Ovary (tissue), 3 donors: ENCODE data around the gene GBF1.

ENCODE experiments used
- POLR2A ChIP-seq: fragments of 450-650 bp; IDR thresholded peaks from one replicate; pipeline ENCODE4 v1.6.1; 2017; ENCODE audit warnings: antibody characterized with exemption, mild to moderate bottlenecking, moderate library complexity
- TF ChIP-seq, protein P1 (sequence below), 3 donors: fragments of 450-650 bp in 2 of 3; fragments of 200-600 bp in 1 of 3; IDR thresholded peaks; one replicate each; pipeline versions ENCODE4 v1.5.1 to v1.8.0; 2016 to 2022; ENCODE audit warnings: antibody characterized with exemption in 3 of 3, mild to moderate bottlenecking in 1 of 3
- donor health status: DM: no; HTN: no; CAD: no.

DNA sequence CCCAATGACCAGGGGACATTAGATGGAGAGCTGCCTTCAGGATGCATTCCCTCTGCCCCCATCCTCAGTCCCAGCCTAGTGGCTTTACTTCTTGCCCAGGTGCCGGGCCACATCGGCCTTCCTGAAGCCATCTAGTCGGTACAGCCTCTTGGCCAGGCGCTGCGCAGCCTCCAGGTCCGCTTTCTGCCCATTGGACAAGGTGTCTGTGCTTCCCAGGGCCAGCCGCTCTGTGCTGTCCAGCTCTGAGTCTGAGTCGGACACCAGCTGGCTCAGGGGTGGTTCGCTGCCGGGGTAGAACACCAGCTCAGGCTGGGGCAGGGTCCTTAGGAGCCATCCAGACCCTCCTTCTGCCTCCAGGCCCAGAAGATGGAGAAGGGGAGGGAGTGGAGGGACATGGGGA lies 167.0 kb downstream of the GBF1 start:
- TF ChIP-seq POLR2A: no peak
- TF ChIP-seq, protein P1, sequence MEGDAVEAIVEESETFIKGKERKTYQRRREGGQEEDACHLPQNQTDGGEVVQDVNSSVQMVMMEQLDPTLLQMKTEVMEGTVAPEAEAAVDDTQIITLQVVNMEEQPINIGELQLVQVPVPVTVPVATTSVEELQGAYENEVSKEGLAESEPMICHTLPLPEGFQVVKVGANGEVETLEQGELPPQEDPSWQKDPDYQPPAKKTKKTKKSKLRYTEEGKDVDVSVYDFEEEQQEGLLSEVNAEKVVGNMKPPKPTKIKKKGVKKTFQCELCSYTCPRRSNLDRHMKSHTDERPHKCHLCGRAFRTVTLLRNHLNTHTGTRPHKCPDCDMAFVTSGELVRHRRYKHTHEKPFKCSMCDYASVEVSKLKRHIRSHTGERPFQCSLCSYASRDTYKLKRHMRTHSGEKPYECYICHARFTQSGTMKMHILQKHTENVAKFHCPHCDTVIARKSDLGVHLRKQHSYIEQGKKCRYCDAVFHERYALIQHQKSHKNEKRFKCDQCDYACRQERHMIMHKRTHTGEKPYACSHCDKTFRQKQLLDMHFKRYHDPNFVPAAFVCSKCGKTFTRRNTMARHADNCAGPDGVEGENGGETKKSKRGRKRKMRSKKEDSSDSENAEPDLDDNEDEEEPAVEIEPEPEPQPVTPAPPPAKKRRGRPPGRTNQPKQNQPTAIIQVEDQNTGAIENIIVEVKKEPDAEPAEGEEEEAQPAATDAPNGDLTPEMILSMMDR (IDR thresholded peaks at IDR 0.05): no peak
